Astrocyte (in vitro differentiated cells and primary cell): ENCODE measurements around the gene HNRNPUL1.

Experiments used
- CTCF ChIP-seq: IDR thresholded peaks from 2 replicates; pipeline ENCODE4 v1.5.1; 2011; ENCODE audit warnings: low read depth, mild to moderate bottlenecking, inconsistent platforms, low read length, moderate library complexity; ENCODE audit not compliant: insufficient read depth
- EZH2 ChIP-seq: IDR thresholded peaks from 2 replicates; pipeline ENCODE4 v1.6.1; 2012; ENCODE audit warnings: mild to moderate bottlenecking, low read length, inconsistent platforms; ENCODE audit not compliant: insufficient read depth

- TF ChIP-seq CTCF (no peak), EZH2 (no peak)
Measured at GRCh38 chr19:41297628-41298347, 33.6 kb downstream of the HNRNPUL1 start.
